Upper lobe of right lung (tissue), 1 donor: ENCODE data around the gene CCDC107. TPM values are rescaled to one million over a fixed set of nuclear protein-coding genes. Genes with fewer than 3 reads are reported as not detected.

Experiments
- ATAC-seq: fragments of 200-7000 bp; cut with Tn5 transposase; one replicate; pipeline ENCODE4 v1.9.1; 2020; ENCODE audit warnings: mild to moderate bottlenecking, moderate library complexity
- DNase-seq: peaks from one replicate; pipeline ENCODE4 v3.0.0-alpha.2; 2020
- H3K27ac ChIP-seq: fragments of 200-600 bp; one replicate; pipeline ENCODE4 v1.8.0; 2022
- H3K27me3 ChIP-seq: fragments of 200-600 bp; one replicate; pipeline ENCODE4 v1.8.0; 2022; ENCODE audit warnings: mild to moderate bottlenecking
- H3K36me3 ChIP-seq: fragments of 200-600 bp; one replicate; pipeline ENCODE4 v1.8.0; 2022
- H3K4me1 ChIP-seq: fragments of 200-600 bp; one replicate; pipeline ENCODE4 v1.8.0; 2022
- H3K4me3 ChIP-seq: fragments of 200-600 bp; one replicate; pipeline ENCODE4 v1.8.0; 2022; ENCODE audit warnings: mild to moderate bottlenecking
- H3K9me3 ChIP-seq: fragments of 200-600 bp; one replicate; pipeline ENCODE4 v1.8.0; 2022
- intact Hi-C: fragments of 100-400 bp; cut with DNase I; formaldehyde crosslinking; loops from one replicate; pipeline ENCODE4 v1.11.0; 2022
- total RNA-seq: library from RNA; stranded (reverse); fragmentation: NEBNext Ultra II Directional; extraction: Animal tissue kit (Norgen Biotek cat#: 25700); gene quantifications from one replicate; pipeline ENCODE4 v1.2.1, GENCODE V29; 2021
- TF ChIP-seq, protein P1 (sequence below): fragments of 200-600 bp; IDR thresholded peaks from one replicate; pipeline ENCODE4 v1.8.0; 2022; ENCODE audit warnings: antibody characterized with exemption
- donor health status: DM: no; HTN: yes; CAD: no; lungs with severe emphysema.

The CCDC107 gene
- total RNA-seq, 1 donor from 2014 or later = 31.1 TPM

DNA sequence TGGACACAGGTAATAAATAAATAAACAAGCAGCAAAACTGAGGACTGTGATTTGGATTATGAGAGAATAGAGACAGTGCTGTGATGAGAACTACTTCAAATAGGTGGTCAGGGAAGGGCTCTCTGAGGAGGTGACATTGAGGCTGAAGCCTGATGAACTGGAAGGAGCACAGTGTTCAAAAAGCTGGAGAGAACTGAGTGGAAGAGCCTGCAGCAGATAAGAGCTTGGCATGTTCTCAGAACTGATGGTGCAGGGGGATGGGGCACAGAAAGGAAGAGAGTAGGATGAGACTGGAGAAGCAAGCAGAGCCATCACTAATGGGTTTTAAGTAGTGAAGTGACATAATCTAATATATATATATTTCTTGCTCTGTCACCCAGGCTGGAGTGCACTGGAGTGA lies 42.9 kb downstream of the CCDC107 start:
- Histone ChIP-seq H3K27ac (no peak overlapping the region), H3K4me1 (peaks cover 10% of the 10 kb centered on the region), H3K4me3 (no peak overlapping the region), H3K9me3 (no peaks in the 10 kb centered on the region), H3K27me3 (no peaks in the 10 kb centered on the region), H3K36me3 (peaks cover 98% of the 10 kb centered on the region)
- DNase-seq = no peak
- no peak for ATAC-seq
- intact Hi-C loops = no loop called here
- TF ChIP-seq, protein P1, sequence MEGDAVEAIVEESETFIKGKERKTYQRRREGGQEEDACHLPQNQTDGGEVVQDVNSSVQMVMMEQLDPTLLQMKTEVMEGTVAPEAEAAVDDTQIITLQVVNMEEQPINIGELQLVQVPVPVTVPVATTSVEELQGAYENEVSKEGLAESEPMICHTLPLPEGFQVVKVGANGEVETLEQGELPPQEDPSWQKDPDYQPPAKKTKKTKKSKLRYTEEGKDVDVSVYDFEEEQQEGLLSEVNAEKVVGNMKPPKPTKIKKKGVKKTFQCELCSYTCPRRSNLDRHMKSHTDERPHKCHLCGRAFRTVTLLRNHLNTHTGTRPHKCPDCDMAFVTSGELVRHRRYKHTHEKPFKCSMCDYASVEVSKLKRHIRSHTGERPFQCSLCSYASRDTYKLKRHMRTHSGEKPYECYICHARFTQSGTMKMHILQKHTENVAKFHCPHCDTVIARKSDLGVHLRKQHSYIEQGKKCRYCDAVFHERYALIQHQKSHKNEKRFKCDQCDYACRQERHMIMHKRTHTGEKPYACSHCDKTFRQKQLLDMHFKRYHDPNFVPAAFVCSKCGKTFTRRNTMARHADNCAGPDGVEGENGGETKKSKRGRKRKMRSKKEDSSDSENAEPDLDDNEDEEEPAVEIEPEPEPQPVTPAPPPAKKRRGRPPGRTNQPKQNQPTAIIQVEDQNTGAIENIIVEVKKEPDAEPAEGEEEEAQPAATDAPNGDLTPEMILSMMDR = no peak

DNA sequence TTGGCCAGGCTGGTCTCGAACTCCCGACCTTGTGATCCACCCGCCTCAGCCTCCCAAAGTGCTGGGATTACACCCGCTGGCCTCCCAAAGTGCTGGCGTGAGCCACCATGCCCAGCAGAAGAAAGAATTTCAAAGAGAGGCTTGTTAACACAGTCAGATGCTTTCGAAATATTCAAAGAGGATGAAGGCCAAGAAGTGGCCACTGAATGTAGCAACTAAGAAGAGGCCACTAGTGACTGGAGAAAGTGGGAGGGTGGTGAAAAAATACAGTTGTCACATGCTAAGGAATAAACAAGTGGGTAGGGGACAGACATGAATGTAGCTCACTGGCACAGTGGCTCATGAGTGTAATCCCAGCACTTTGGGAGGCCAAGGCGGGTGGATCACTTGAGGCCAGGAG lies 44.6 kb downstream of the CCDC107 start:
- Histone ChIP-seq H3K4me3 (no peak overlapping the region), H3K9me3 (no peaks in the 10 kb centered on the region), H3K4me1 (no peaks in the 10 kb centered on the region), H3K36me3 (peaks cover 100% of the 10 kb centered on the region), H3K27ac (no peak overlapping the region), H3K27me3 (no peaks in the 10 kb centered on the region)
- intact Hi-C loops = no loop called here
- ATAC-seq (no peak), DNase-seq (no peak)
- TF ChIP-seq, protein P1 = no peak

DNA sequence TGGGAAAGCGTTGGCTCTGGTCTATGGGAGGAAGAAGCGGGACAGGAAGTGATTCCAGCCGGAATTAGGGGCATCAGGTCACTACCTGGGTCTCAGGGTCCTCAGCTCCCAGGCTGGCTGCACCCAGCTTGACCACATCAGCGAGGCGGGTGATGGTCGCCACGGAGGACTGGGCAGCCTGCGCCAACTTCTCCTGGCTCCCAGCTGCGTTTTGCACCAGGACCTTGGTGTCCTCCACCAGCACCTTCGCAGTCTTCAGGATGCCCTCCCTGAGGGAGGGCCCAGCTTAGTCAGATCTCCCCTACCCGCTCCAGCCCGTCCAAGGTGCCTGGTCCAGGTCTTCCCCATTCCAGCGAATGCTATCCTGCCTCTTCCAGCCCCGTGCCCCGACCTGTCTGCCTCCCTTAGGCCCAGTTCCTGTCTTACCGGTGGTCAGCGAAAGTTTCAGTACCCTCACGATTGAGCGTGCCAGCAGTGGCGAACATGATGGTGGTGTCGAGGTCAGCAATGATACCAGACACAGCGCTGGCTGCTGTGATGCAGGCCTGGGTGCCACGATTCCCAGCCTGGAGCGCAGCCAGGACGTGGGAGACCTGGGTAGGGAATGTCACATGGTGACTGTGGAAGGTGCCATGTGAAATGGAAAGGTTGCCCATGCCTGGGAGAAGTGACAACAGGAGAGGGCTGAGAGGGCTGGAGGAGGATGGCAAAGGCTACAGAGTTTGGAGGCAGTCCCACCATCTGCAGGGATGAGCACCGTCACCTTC lies 46.0 kb downstream of the CCDC107 start:
- intact Hi-C loops = no loop called here
- H3K4me3 ChIP-seq = no peak overlapping the region
- no peaks in the 10 kb centered on the region for H3K27me3 ChIP-seq
- H3K9me3 ChIP-seq = no peaks in the 10 kb centered on the region
- no peak overlapping the region for H3K27ac ChIP-seq
- ATAC-seq = no peak
- H3K36me3 ChIP-seq = peaks cover 100% of the 10 kb centered on the region
- no peaks in the 10 kb centered on the region for H3K4me1 ChIP-seq
- TF ChIP-seq, protein P1 = no peak
- no peak for DNase-seq

DNA sequence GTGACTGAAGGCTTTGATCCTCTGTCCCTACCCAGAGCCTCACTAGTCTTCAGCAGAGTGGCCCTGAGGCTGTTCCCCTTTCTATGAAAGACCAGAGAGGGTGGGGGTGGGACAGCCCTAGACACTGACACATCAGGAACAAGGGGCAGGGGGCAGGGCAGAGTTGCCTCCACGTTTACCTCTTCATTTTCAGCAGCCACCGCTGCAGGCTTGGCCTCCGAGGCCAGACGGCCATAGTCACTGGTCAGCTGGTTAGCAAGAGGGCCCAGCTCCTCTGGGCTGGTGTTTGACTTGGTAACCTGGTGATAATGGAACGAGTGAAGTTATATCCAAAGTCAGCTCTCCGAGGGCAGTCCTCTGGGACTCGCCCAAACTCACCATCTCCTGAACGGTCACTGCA lies 47.3 kb downstream of the CCDC107 start:
- no peak overlapping the region for H3K27ac ChIP-seq
- H3K4me3 ChIP-seq = no peak overlapping the region
- no peaks in the 10 kb centered on the region for H3K27me3 ChIP-seq
- TF ChIP-seq, protein P1 = no peak
- DNase-seq = no peak
- H3K9me3 ChIP-seq = no peaks in the 10 kb centered on the region
- intact Hi-C loops = no loop called here
- H3K4me1 ChIP-seq = no peaks in the 10 kb centered on the region
- no peak for ATAC-seq
- peaks cover 100% of the 10 kb centered on the region for H3K36me3 ChIP-seq

DNA sequence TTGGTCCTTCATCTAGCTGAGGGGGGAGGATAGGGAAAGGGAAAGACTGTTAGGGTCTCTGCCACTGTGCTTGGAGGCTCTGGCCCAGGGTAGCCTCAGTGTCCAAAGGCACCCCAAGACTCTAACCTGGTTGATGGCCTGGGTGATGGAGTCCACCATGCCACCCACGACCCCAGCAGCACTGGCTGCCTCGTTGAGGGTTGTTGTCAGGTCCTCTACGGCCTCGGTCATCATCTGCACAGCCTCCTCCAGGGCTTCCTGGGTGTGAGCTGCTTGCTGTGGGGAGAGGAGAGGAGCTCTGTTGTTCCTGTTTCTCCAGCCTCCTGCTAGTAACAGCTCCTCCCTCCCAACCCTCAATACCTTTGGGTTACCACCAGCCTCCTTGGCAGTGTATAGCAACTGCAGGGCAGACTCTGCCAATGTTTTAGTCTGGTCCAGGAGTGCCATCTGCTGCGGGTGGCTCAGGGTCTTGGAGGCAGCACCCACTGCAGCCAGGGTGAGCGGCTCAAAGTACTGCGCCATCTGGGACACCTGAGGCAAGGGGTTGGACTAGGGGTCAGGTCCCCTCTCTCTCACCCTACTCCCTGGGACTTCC lies 47.8 kb downstream of the CCDC107 start:
- no peaks in the 10 kb centered on the region for H3K27me3 ChIP-seq
- ATAC-seq (no peak), DNase-seq (no peak)
- H3K4me3 ChIP-seq = no peak overlapping the region
- H3K36me3 ChIP-seq = peaks cover 100% of the 10 kb centered on the region
- intact Hi-C loops = no loop called here
- no peaks in the 10 kb centered on the region for H3K9me3 ChIP-seq
- no peaks in the 10 kb centered on the region for H3K4me1 ChIP-seq
- TF ChIP-seq, protein P1 = no peak
- H3K27ac ChIP-seq = no peak overlapping the region
